LNCAP (cell line): ENCODE measurements around the gene BACH2.

Source experiments
- CTCF ChIP-seq: fragments of 450-650 bp; IDR thresholded peaks from 2 replicates; pipeline ENCODE4 v1.5.1; 2017; ENCODE audit warnings: mild to moderate bottlenecking

BACH2 gene

GRCh38 chr6:90198758-90199425, 97.8 kb downstream of the BACH2 start:
- no peak for TF ChIP-seq CTCF

GRCh38 chr6:90197854-90198496, 98.7 kb downstream of the BACH2 start:
- no peak for TF ChIP-seq CTCF

- TF ChIP-seq CTCF = no peak
These were observed 101.4 kb downstream of the BACH2 start for GRCh38 chr6:90195094-90195829.

GRCh38 chr6:90194371-90194841, 102.2 kb downstream of the BACH2 start:
- no peak for TF ChIP-seq CTCF

- no peak for TF ChIP-seq CTCF
These were observed 103.3 kb downstream of the BACH2 start for GRCh38 chr6:90193359-90193758.

- no peak for TF ChIP-seq CTCF
These were observed 103.8 kb downstream of the BACH2 start for GRCh38 chr6:90192857-90193256.

- no peak for TF ChIP-seq CTCF
These were observed 105.8 kb downstream of the BACH2 start for GRCh38 chr6:90190752-90191395.
